Endothelial cell of umbilical vein (primary cell): ENCODE measurements around the gene MAB21L2. TPM values are rescaled to one million over a fixed set of nuclear protein-coding genes. Genes with fewer than 3 reads are reported as not detected.

ENCODE experiments used
- BruUV-seq: library from RNA; stranded (reverse); fragments of 400-500 nt; replicated peaks from 2 replicates; lab custom pipeline; 2021; lab: Mats Ljungman, UMichigan
- CTCF ChIA-PET: fragments of 300-600, 350-600 bp; sonication (Branson Sonifier 250); formaldehyde crosslinking; loops from one replicate; lab custom pipeline; 2021; ENCODE audit warnings: antibody characterized with exemption, inconsistent platforms; lab: Charles Lee
- POLR2A ChIA-PET: fragments of 300-600, 350-600 bp; sonication (Branson Sonifier 250); formaldehyde crosslinking; loops from one replicate; lab custom pipeline; 2021; ENCODE audit warnings: antibody characterized with exemption, inconsistent platforms; lab: Charles Lee
- DNase-seq: peaks from one replicate; pipeline ENCODE4 v3.0.0-alpha.2; 2011; ENCODE audit warnings: low read depth, low spot score
- FAIRE-seq: peaks from 2 replicates; lab custom pipeline; 2011; peaks lifted over from hg19 to GRCh38; lab: Jason Lieb, UNC
- H2AFZ ChIP-seq: 2 replicates; pipeline ENCODE4 v1.6.0; 2012; ENCODE audit warnings: low read depth, low read length, control low read depth, inconsistent platforms
- H3K27ac ChIP-seq: 2 replicates; pipeline ENCODE4 v1.5.1; 2011; ENCODE audit warnings: low read depth, mild to moderate bottlenecking, control low read depth, low read length, moderate library complexity; ENCODE audit not compliant: insufficient read depth
- H3K27me3 ChIP-seq, 2 experiments: 2 replicates each; pipeline versions ENCODE4 v1.6.0 to v1.6.1; 2011; ENCODE audit warnings: low read length in 2 of 2, mixed read lengths in 1 of 2; ENCODE audit not compliant: control insufficient read depth in 2 of 2, insufficient read depth in 2 of 2
- H3K36me3 ChIP-seq, 2 experiments: 2 replicates in 1 of 2; 3 replicates in 1 of 2; pipeline ENCODE4 v1.5.1; 2011; ENCODE audit warnings: low read length in 2 of 2, mild to moderate bottlenecking in 1 of 2, moderate library complexity in 1 of 2; ENCODE audit not compliant: control insufficient read depth in 2 of 2, insufficient read depth in 2 of 2; ENCODE audit errors: extremely low read depth in 1 of 2
- H3K4me1 ChIP-seq: 3 replicates; pipeline ENCODE4 v1.5.1; 2011; ENCODE audit warnings: mild to moderate bottlenecking, low read length; ENCODE audit not compliant: control insufficient read depth, insufficient read depth; ENCODE audit errors: extremely low read depth
- H3K4me2 ChIP-seq: 2 replicates; pipeline ENCODE4 v1.6.1; 2011; ENCODE audit warnings: low read length, control low read depth, mixed read lengths; ENCODE audit not compliant: insufficient read depth
- H3K4me3 ChIP-seq, 3 experiments: fragments of 200-600 bp in 1 of 3; sonication (generic), shearing (Covaris generic) in 1 of 3; replicated peaks in 1 of 3; 2 replicates each; pipeline ENCODE4 v1.5.1; 2011 to 2016; ENCODE audit warnings: control low read depth in 3 of 3, low read length in 3 of 3, mild to moderate bottlenecking in 2 of 3, inconsistent platforms in 1 of 3, low read depth in 1 of 3, moderate library complexity in 1 of 3; ENCODE audit not compliant: insufficient read depth in 1 of 3
- H3K79me2 ChIP-seq: 2 replicates; pipeline ENCODE4 v1.6.0; 2012; ENCODE audit warnings: low read length, inconsistent platforms; ENCODE audit not compliant: control insufficient read depth, insufficient read depth
- H3K9ac ChIP-seq: replicated peaks from 2 replicates; pipeline ENCODE3; 2011; ENCODE audit warnings: low read length, control low read depth; ENCODE audit not compliant: insufficient read depth; ENCODE audit errors: extremely low read depth
- H3K9me1 ChIP-seq: replicated peaks from 3 replicates; pipeline ENCODE4 v1.6.0; 2011; ENCODE audit warnings: mild to moderate bottlenecking, low read length; ENCODE audit not compliant: control insufficient read depth, insufficient read depth; ENCODE audit errors: extremely low read depth
- H3K9me3 ChIP-seq: replicated peaks from 2 replicates; pipeline ENCODE4 v1.5.1; 2012; ENCODE audit warnings: low read length, inconsistent platforms; ENCODE audit not compliant: control insufficient read depth, insufficient read depth
- H4K20me1 ChIP-seq: replicated peaks from 2 replicates; pipeline ENCODE3; 2011; ENCODE audit warnings: mild to moderate bottlenecking, low read length; ENCODE audit not compliant: control insufficient read depth, insufficient read depth; ENCODE audit errors: extremely low read depth
- CTCF ChIP-seq, 2 donors: IDR thresholded peaks; 1 replicate in 1 of 2; 2 replicates in 1 of 2; pipeline ENCODE4 v1.5.1; 2011; ENCODE audit warnings: low read length in 2 of 2, mild to moderate bottlenecking in 2 of 2, moderate library complexity in 2 of 2, control low read depth in 1 of 2, inconsistent platforms in 1 of 2, low read depth in 1 of 2; ENCODE audit not compliant: insufficient read depth in 1 of 2; ENCODE audit errors: extremely low read depth in 1 of 2
- EZH2 ChIP-seq: IDR thresholded peaks from 2 replicates; pipeline ENCODE4 v1.6.1; 2012; ENCODE audit warnings: borderline replicate concordance, low read depth, mild to moderate bottlenecking, moderate library complexity, low read length, inconsistent platforms; ENCODE audit not compliant: severe bottlenecking
- FOS ChIP-seq: IDR thresholded peaks from 2 replicates; pipeline ENCODE4 v1.6.1; 2011; ENCODE audit warnings: mild to moderate bottlenecking, low read length, moderate library complexity, borderline replicate concordance; ENCODE audit not compliant: insufficient read depth
- GATA2 ChIP-seq: IDR thresholded peaks from 2 replicates; pipeline ENCODE4 v1.7.0; 2011; ENCODE audit warnings: low read depth, mild to moderate bottlenecking, moderate library complexity, mixed read lengths, low read length; ENCODE audit not compliant: insufficient read length, insufficient read depth
- JUN ChIP-seq: IDR thresholded peaks from 2 replicates; pipeline ENCODE4 v1.6.1; 2011; ENCODE audit warnings: borderline replicate concordance, low read depth; ENCODE audit not compliant: insufficient read length, insufficient read depth
- MAX ChIP-seq: IDR thresholded peaks from 2 replicates; pipeline ENCODE4 v1.6.1; 2011; ENCODE audit not compliant: insufficient read depth, insufficient read length
- MYC ChIP-seq: IDR thresholded peaks from one replicate; pipeline ENCODE4 v1.6.1; 2011; ENCODE audit warnings: mild to moderate bottlenecking, low read depth, low read length
- POLR2A ChIP-seq: IDR thresholded peaks from 2 replicates; pipeline ENCODE4 v1.6.1; 2012; ENCODE audit warnings: low read depth, mild to moderate bottlenecking, control low read depth, low read length
- POLR2AphosphoS5 ChIP-seq: IDR thresholded peaks from 2 replicates; pipeline ENCODE4 v1.6.1; 2012; ENCODE audit warnings: low read depth, mild to moderate bottlenecking, control low read depth, low read length, moderate library complexity; ENCODE audit not compliant: insufficient read depth
- dilution Hi-C: fragments of 300-500 bp; cut with MboI; formaldehyde crosslinking; loops from one replicate; pipeline ENCODE4 v1.15.0; 2019; ENCODE audit warnings: low sequenced_read_pairs; ENCODE audit not compliant: extremely low pct_ligation_motif_present
- intact Hi-C: fragments of 100-400 bp; cut with micrococcal nuclease; formaldehyde crosslinking; loops from one replicate; pipeline ENCODE4 v1.10.0; 2022
- polyA plus RNA-seq, 4 experiments: library from polyadenylated mRNA; depleted of rRNA in 3 of 4; stranded (reverse) in 3 of 4; unstranded in 1 of 4; fragments of >200 nt; gene quantifications; 2 replicates each; pipeline versions ENCODE4 v1.2.1 to v1.2.3, GENCODE V29; 2011 to 2012; ENCODE audit warnings: missing spikeins in 1 of 4
- total RNA-seq: library from RNA; stranded (reverse); gene quantifications from 2 replicates; pipeline ENCODE4 v1.2.3, GENCODE V29; 2021

MAB21L2 gene
- total and polyA plus RNA-seq, 2 donors (not counting 3 experiments of a cell fraction or from before 2014, with no cell fraction given) = not detected

GRCh38 chr4:150561143-150561737 is 20.7 kb upstream of the MAB21L2 start:
- ChIA-PET POLR2A (no interaction called here), CTCF (interaction anchor here (1.0 kb wide), 1 partner anchor 12 kb away, joined by 3 read pairs; no protein-coding TSS in a partner anchor)
- H3K4me2 ChIP-seq = no peak overlapping the region
- intact Hi-C loops (no loop called here), dilution Hi-C loops (no loop called here)
- no peaks in the 10 kb centered on the region for H3K79me2 ChIP-seq
- no peak for DNase-seq
- no peak overlapping the region for H3K27ac ChIP-seq
- H3K27me3 ChIP-seq = no peaks in the 10 kb centered on the region
- no peak for FAIRE-seq
- no peaks in the 10 kb centered on the region for H3K4me1 ChIP-seq
- TF ChIP-seq CTCF (IDR thresholded peaks at IDR 0.05; ENCODE audit: extremely low read depth in 1 of 2, insufficient read depth in 1 of 2, low read depth in 1 of 2, low read length in 2 of 2) (no peak), JUN (no peak), MAX (no peak), GATA2 (no peak)
- H3K9ac ChIP-seq = no peak overlapping the region
- no peaks in the 10 kb centered on the region for H3K9me3 ChIP-seq
- H3K4me3 ChIP-seq = no peak overlapping the region
- no peaks in the 10 kb centered on the region for H3K9me1 ChIP-seq
- no peaks in the 10 kb centered on the region for H4K20me1 ChIP-seq
- H3K36me3 ChIP-seq = no peaks in the 10 kb centered on the region
- no peak overlapping the region for H2AFZ ChIP-seq
- no TSS peak for BruUV-seq

GRCh38 chr4:150562250-150562649 is 19.7 kb upstream of the MAB21L2 start:
- dilution Hi-C loops = no loop called here
- intact Hi-C loops = no loop called here
- POLR2A ChIA-PET = no interaction called here
- Histone ChIP-seq H3K27ac (no peak overlapping the region), H3K4me3 (no peak overlapping the region), H3K9me1 (no peaks in the 10 kb centered on the region), H2AFZ (no peak overlapping the region), H3K9ac (no peak overlapping the region), H3K79me2 (no peaks in the 10 kb centered on the region), H3K27me3 (no peaks in the 10 kb centered on the region), H3K9me3 (no peaks in the 10 kb centered on the region), H3K36me3 (no peaks in the 10 kb centered on the region), H3K4me2 (no peak overlapping the region), H3K4me1 (no peaks in the 10 kb centered on the region), H4K20me1 (no peaks in the 10 kb centered on the region)
- CTCF ChIA-PET = no interaction called here
- BruUV-seq = no TSS peak
- TF ChIP-seq JUN (no peak), MAX (no peak), FOS (no peak), GATA2 (no peak), CTCF (IDR thresholded peaks at IDR 0.05; ENCODE audit: extremely low read depth in 1 of 2, insufficient read depth in 1 of 2, low read depth in 1 of 2, low read length in 2 of 2) (no peak), POLR2A (no peak), POLR2AphosphoS5 (no peak), MYC (no peak), EZH2 (no peak)
- FAIRE-seq (no peak), DNase-seq (no peak)
